ENCODE results near the gene CASQ2. TPM values are rescaled to one million over a fixed set of nuclear protein-coding genes. Genes with fewer than 3 reads are reported as not detected.

The CASQ2 gene
- total RNA-seq, 1 donor from 2014 or later: 6.5 TPM

GRCh38 chr1:115654125-115654524 lies 114.4 kb downstream of the CASQ2 start:
- DNase-seq (ENCODE audit: low spot score) (no peak), ATAC-seq (no peak)
- intact Hi-C loops (cut with DNase I): no loop called here

GRCh38 chr1:115652236-115652788 lies 116.2 kb downstream of the CASQ2 start:
- ATAC-seq (no peak), DNase-seq (ENCODE audit: low spot score) (no peak)

GRCh38 chr1:115651391-115651790 lies 117.1 kb downstream of the CASQ2 start:
- no peak for ATAC-seq
- DNase-seq (ENCODE audit: low spot score): no peak

More at GRCh38 chr1:115652236-115652788, 116.2 kb downstream of the CASQ2 start:
- intact Hi-C loops (cut with DNase I): no loop called here

GRCh38 chr1:115650961-115651360 lies 117.6 kb downstream of the CASQ2 start:
- DNase-seq (ENCODE audit: low spot score) (no peak), ATAC-seq (no peak)
- intact Hi-C loops (cut with DNase I): no loop called here

More at GRCh38 chr1:115651391-115651790, 117.1 kb downstream of the CASQ2 start:
- intact Hi-C loops (cut with DNase I): no loop called here

Other genes starting within 250 kb of the CASQ2 start
- 9.5 TPM for gene VANGL1, start 126.7 kb downstream of the CASQ2 start, total RNA-seq
- gene NHLH2, start 72.4 kb upstream of the CASQ2 start, total RNA-seq: not detected
- gene SLC22A15, start 207.8 kb upstream of the CASQ2 start, total RNA-seq: 3.5 TPM

Measured in sciatic nerve (tissue), 2 donors.